ENCODE data around the gene ITPKB. TPM values are rescaled to one million over a fixed set of nuclear protein-coding genes. Genes with fewer than 3 reads are reported as not detected.
"Not testable (repeated sequence)": the region's sequence is repeated elsewhere in the genome, so short reads cannot be mapped to it uniquely, and the experiment has no call there.

Gene ITPKB
- polyA plus RNA-seq, 4 donors: 1.8 to 9.6 (median 5.4) TPM

GRCh38 chr1:226751214-226751613 is 12.1 kb upstream of the ITPKB start:
- no peak overlapping the region for H3K4me3 ChIP-seq (ENCODE audit: low read depth in 1 of 3, low read length in 3 of 3)
- no peak for FAIRE-seq
- peaks cover 0 to 3% of the 10 kb centered on the region in 2 donors for H3K9me3 ChIP-seq (ENCODE audit: control insufficient read depth in 2 of 2, insufficient read depth in 1 of 2, low read depth in 1 of 2, low read length in 1 of 2)
- H3K27me3 ChIP-seq (ENCODE audit: control insufficient read depth in 3 of 3, insufficient read depth in 3 of 3, low read length in 3 of 3): no peaks in the 10 kb centered on the region
- 83 to 100% (median 89%) methylated on average over 2 of the region's 2 CpGs for WGBS, 3 donors
- no peaks in the 10 kb centered on the region for H3K4me1 ChIP-seq (ENCODE audit: control insufficient read depth in 3 of 3, insufficient read depth in 2 of 3, low read depth in 1 of 3, low read length in 2 of 3)
- no peak overlapping the region for H3K27ac ChIP-seq (ENCODE audit: low read depth in 1 of 3, low read length in 2 of 3)
- DNase-seq: no peak
- no peaks in the 10 kb centered on the region for H3K36me3 ChIP-seq (ENCODE audit: control insufficient read depth in 3 of 3, insufficient read depth in 2 of 3, low read depth in 1 of 3, low read length in 3 of 3)

- no peaks in the 10 kb centered on the region for H3K4me1 ChIP-seq (ENCODE audit: control insufficient read depth in 3 of 3, insufficient read depth in 2 of 3, low read depth in 1 of 3, low read length in 2 of 3)
- H3K36me3 ChIP-seq (ENCODE audit: control insufficient read depth in 3 of 3, insufficient read depth in 2 of 3, low read depth in 1 of 3, low read length in 3 of 3): no peaks in the 10 kb centered on the region
- WGBS, 3 donors: 86 to 91% (median 90%) methylated on average over 11 of the region's 11 CpGs
- H3K27me3 ChIP-seq (ENCODE audit: control insufficient read depth in 3 of 3, insufficient read depth in 3 of 3, low read length in 3 of 3): no peaks in the 10 kb centered on the region
- H3K27ac ChIP-seq (ENCODE audit: low read depth in 1 of 3, low read length in 2 of 3): no peak overlapping the region
- no peak overlapping the region for H3K4me3 ChIP-seq (ENCODE audit: low read depth in 1 of 3, low read length in 3 of 3)
- no peak for DNase-seq
- no peaks in the 10 kb centered on the region for H3K9me3 ChIP-seq (ENCODE audit: control insufficient read depth in 2 of 2, insufficient read depth in 1 of 2, low read depth in 1 of 2, low read length in 1 of 2)
- FAIRE-seq: no peak
Measured at GRCh38 chr1:226749467-226749866, 10.4 kb upstream of the ITPKB start.

GRCh38 chr1:226748306-226748705 is 9.2 kb upstream of the ITPKB start:
- DNase-seq (no peak), FAIRE-seq (no peak)
- Histone ChIP-seq H3K27ac (ENCODE audit: low read depth in 1 of 3, low read length in 2 of 3) (no peak overlapping the region), H3K27me3 (ENCODE audit: control insufficient read depth in 3 of 3, insufficient read depth in 3 of 3, low read length in 3 of 3) (no peaks in the 10 kb centered on the region), H3K36me3 (ENCODE audit: control insufficient read depth in 3 of 3, insufficient read depth in 2 of 3, low read depth in 1 of 3, low read length in 3 of 3) (no peaks in the 10 kb centered on the region), H3K4me1 (ENCODE audit: control insufficient read depth in 3 of 3, insufficient read depth in 2 of 3, low read depth in 1 of 3, low read length in 2 of 3) (no peaks in the 10 kb centered on the region), H3K4me3 (ENCODE audit: low read depth in 1 of 3, low read length in 3 of 3) (no peak overlapping the region), H3K9me3 (ENCODE audit: control insufficient read depth in 2 of 2, insufficient read depth in 1 of 2, low read depth in 1 of 2, low read length in 1 of 2) (no peaks in the 10 kb centered on the region)
- WGBS, 3 donors: 78 to 91% (median 83%) methylated on average over 4 of the region's 4 CpGs

- DNase-seq; H3K36me3 ChIP-seq (ENCODE audit: control insufficient read depth in 3 of 3, insufficient read depth in 2 of 3, low read depth in 1 of 3, low read length in 3 of 3); H3K27me3 ChIP-seq (ENCODE audit: control insufficient read depth in 3 of 3, insufficient read depth in 3 of 3, low read length in 3 of 3); H3K9me3 ChIP-seq (ENCODE audit: control insufficient read depth in 2 of 2, insufficient read depth in 1 of 2, low read depth in 1 of 2, low read length in 1 of 2); H3K4me1 ChIP-seq (ENCODE audit: control insufficient read depth in 3 of 3, insufficient read depth in 2 of 3, low read depth in 1 of 3, low read length in 2 of 3); H3K27ac ChIP-seq (ENCODE audit: low read depth in 1 of 3, low read length in 2 of 3); H3K4me3 ChIP-seq (ENCODE audit: low read depth in 1 of 3, low read length in 3 of 3); FAIRE-seq: not testable (repeated sequence)
- WGBS, 3 donors: 94 to 95% (median 94%) methylated on average over 17 of the region's 17 CpGs
Measured at GRCh38 chr1:226747519-226748263, 8.6 kb upstream of the ITPKB start.

GRCh38 chr1:226743259-226743658 is 4.2 kb upstream of the ITPKB start:
- H3K36me3 ChIP-seq (ENCODE audit: control insufficient read depth in 3 of 3, insufficient read depth in 2 of 3, low read depth in 1 of 3, low read length in 3 of 3): no peaks in the 10 kb centered on the region
- H3K27ac ChIP-seq (ENCODE audit: low read depth in 1 of 3, low read length in 2 of 3): no peak overlapping the region
- no peak overlapping the region for H3K4me3 ChIP-seq (ENCODE audit: low read depth in 1 of 3, low read length in 3 of 3)
- peaks cover 0 to 5% (median 0%) of the 10 kb centered on the region in 3 donors for H3K4me1 ChIP-seq (ENCODE audit: control insufficient read depth in 3 of 3, insufficient read depth in 2 of 3, low read depth in 1 of 3, low read length in 2 of 3)
- DNase-seq: no peak
- no peaks in the 10 kb centered on the region for H3K27me3 ChIP-seq (ENCODE audit: control insufficient read depth in 3 of 3, insufficient read depth in 3 of 3, low read length in 3 of 3)
- H3K9me3 ChIP-seq (ENCODE audit: control insufficient read depth in 2 of 2, insufficient read depth in 1 of 2, low read depth in 1 of 2, low read length in 1 of 2): no peaks in the 10 kb centered on the region
- peak; percentile 85 for FAIRE-seq

- no peak overlapping the region for H3K27ac ChIP-seq (ENCODE audit: low read depth in 1 of 3, low read length in 2 of 3)
- peaks cover 0 to 10% (median 0%) of the 10 kb centered on the region in 3 donors for H3K36me3 ChIP-seq (ENCODE audit: control insufficient read depth in 3 of 3, insufficient read depth in 2 of 3, low read depth in 1 of 3, low read length in 3 of 3)
- H3K4me1 ChIP-seq (ENCODE audit: control insufficient read depth in 3 of 3, insufficient read depth in 2 of 3, low read depth in 1 of 3, low read length in 2 of 3): peaks cover 0 to 15% (median 0%) of the 10 kb centered on the region in 3 donors
- FAIRE-seq (no peak), DNase-seq (no peak)
- peaks cover 0 to 3% (median 0%) of the 10 kb centered on the region in 3 donors for H3K27me3 ChIP-seq (ENCODE audit: control insufficient read depth in 3 of 3, insufficient read depth in 3 of 3, low read length in 3 of 3)
- H3K4me3 ChIP-seq (ENCODE audit: low read depth in 1 of 3, low read length in 3 of 3): no peak overlapping the region
- no peaks in the 10 kb centered on the region for H3K9me3 ChIP-seq (ENCODE audit: control insufficient read depth in 2 of 2, insufficient read depth in 1 of 2, low read depth in 1 of 2, low read length in 1 of 2)
- 84 to 92% (median 88%) methylated on average over 3 of the region's 3 CpGs for WGBS, 3 donors
Measured at GRCh38 chr1:226741009-226741408, 1.9 kb upstream of the ITPKB start.

- WGBS, 3 donors: 58 to 83% (median 64%) methylated on average over 3 of the region's 3 CpGs
- peak overlapping the region in 1 of 3 donors; percentile 67 for H3K4me3 ChIP-seq (ENCODE audit: low read depth in 1 of 3, low read length in 3 of 3)
- no peaks in the 10 kb centered on the region for H3K9me3 ChIP-seq (ENCODE audit: control insufficient read depth in 2 of 2, insufficient read depth in 1 of 2, low read depth in 1 of 2, low read length in 1 of 2)
- peak overlapping the region in 1 of 3 donors; percentile 85 for H3K27ac ChIP-seq (ENCODE audit: low read depth in 1 of 3, low read length in 2 of 3)
- FAIRE-seq (no peak), DNase-seq (no peak)
- peaks cover 0 to 17% (median 0%) of the 10 kb centered on the region in 3 donors for H3K36me3 ChIP-seq (ENCODE audit: control insufficient read depth in 3 of 3, insufficient read depth in 2 of 3, low read depth in 1 of 3, low read length in 3 of 3)
- peaks cover 0 to 3% (median 0%) of the 10 kb centered on the region in 3 donors for H3K27me3 ChIP-seq (ENCODE audit: control insufficient read depth in 3 of 3, insufficient read depth in 3 of 3, low read length in 3 of 3)
- peaks cover 0 to 18% (median 0%) of the 10 kb centered on the region in 3 donors for H3K4me1 ChIP-seq (ENCODE audit: control insufficient read depth in 3 of 3, insufficient read depth in 2 of 3, low read depth in 1 of 3, low read length in 2 of 3)
Measured at GRCh38 chr1:226739696-226740065, 599 bp upstream of the ITPKB start.

- Histone ChIP-seq H3K9me3 (ENCODE audit: control insufficient read depth in 2 of 2, insufficient read depth in 1 of 2, low read depth in 1 of 2, low read length in 1 of 2) (no peaks in the 10 kb centered on the region), H3K4me1 (ENCODE audit: control insufficient read depth in 3 of 3, insufficient read depth in 2 of 3, low read depth in 1 of 3, low read length in 2 of 3) (peaks cover 0 to 25% (median 0%) of the 10 kb centered on the region in 3 donors), H3K4me3 (ENCODE audit: low read depth in 1 of 3, low read length in 3 of 3) (peak overlapping the region; percentile 67 to 90 (median 82)), H3K36me3 (ENCODE audit: control insufficient read depth in 3 of 3, insufficient read depth in 2 of 3, low read depth in 1 of 3, low read length in 3 of 3) (peaks cover 0 to 21% (median 0%) of the 10 kb centered on the region in 3 donors), H3K27me3 (ENCODE audit: control insufficient read depth in 3 of 3, insufficient read depth in 3 of 3, low read length in 3 of 3) (peaks cover 0 to 3% (median 0%) of the 10 kb centered on the region in 3 donors), H3K27ac (ENCODE audit: low read depth in 1 of 3, low read length in 2 of 3) (peak overlapping the region; percentile 73 to 92 (median 77))
- 0 to 1% (median 0%) methylated on average over 50 to 52 of the region's 52 CpGs for WGBS, 3 donors
- DNase-seq (peak; percentile 41 to 73), FAIRE-seq (no peak)
Measured at GRCh38 chr1:226738421-226738994, 574 bp downstream of the ITPKB start.

Measured in small intestine (tissue), 7 donors.